ENCODE results near the gene ZNF407.

DNA sequence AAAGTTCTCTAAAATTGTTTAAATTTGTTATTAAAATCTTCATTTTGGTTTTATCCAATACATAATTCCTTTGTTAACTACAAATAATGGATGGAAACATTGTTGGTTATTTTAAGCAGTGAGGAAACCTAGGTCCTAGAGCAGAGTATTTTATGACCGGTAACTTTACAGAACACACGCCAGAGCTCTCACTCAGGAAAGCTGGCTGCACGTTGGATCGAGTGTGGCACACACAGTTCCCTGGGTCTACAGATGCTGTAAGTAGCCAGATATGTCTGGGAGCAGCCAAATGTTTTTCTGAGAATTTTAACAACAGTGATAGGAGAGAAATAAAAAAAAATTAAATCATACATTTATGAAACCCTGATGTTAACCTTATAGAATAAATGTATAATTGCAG, 264.4 kb downstream of the ZNF407 start:
- TF ChIP-seq, protein P1, sequence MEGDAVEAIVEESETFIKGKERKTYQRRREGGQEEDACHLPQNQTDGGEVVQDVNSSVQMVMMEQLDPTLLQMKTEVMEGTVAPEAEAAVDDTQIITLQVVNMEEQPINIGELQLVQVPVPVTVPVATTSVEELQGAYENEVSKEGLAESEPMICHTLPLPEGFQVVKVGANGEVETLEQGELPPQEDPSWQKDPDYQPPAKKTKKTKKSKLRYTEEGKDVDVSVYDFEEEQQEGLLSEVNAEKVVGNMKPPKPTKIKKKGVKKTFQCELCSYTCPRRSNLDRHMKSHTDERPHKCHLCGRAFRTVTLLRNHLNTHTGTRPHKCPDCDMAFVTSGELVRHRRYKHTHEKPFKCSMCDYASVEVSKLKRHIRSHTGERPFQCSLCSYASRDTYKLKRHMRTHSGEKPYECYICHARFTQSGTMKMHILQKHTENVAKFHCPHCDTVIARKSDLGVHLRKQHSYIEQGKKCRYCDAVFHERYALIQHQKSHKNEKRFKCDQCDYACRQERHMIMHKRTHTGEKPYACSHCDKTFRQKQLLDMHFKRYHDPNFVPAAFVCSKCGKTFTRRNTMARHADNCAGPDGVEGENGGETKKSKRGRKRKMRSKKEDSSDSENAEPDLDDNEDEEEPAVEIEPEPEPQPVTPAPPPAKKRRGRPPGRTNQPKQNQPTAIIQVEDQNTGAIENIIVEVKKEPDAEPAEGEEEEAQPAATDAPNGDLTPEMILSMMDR (IDR thresholded peaks at IDR 0.05; ENCODE audit: insufficient read depth, low read length, poor library complexity, severe bottlenecking): no peak
- TF ChIP-seq EZH2phosphoT487 (conservative IDR thresholded peaks at IDR 0.05; ENCODE audit: low read length): no peak
